H1 (cell line): ENCODE measurements around the gene CDH1. TPM values are rescaled to one million over a fixed set of nuclear protein-coding genes. Genes with fewer than 3 reads are reported as not detected.

Experiments used
- polyA plus RNA-seq, 7 experiments: library from polyadenylated mRNA; depleted of rRNA in 3 of 7; stranded (reverse) in 5 of 7; unstranded in 2 of 7; fragments of >200 nt in 5 of 7; fragments of 200-250 nt in 2 of 7; gene quantifications; 1 replicate in 5 of 7; 2 replicates in 1 of 7; 4 replicates in 1 of 7; pipeline versions ENCODE4 v1.2.1 to v1.2.3, GENCODE V29; 2011 to 2013; ENCODE audit warnings: missing spikeins in 2 of 7, mixed read lengths in 2 of 7
- total RNA-seq: library from RNA; stranded (reverse); fragmentation: NEBNext Ultra II Directional; extraction: Animal tissue kit (Norgen Biotek cat#: 25700); gene quantifications from 2 replicates; pipeline ENCODE4 v1.2.1, GENCODE V29; 2021
- TF ChIP-seq, protein P1 (sequence below): fragments of 300-600 bp; sonication (generic); IDR thresholded peaks from 2 replicates; pipeline ENCODE4 v1.7.1; 2012; ENCODE audit warnings: low read length, moderate library complexity, mild to moderate bottlenecking, inconsistent platforms; ENCODE audit not compliant: insufficient replicate concordance

The CDH1 gene
- total and polyA plus RNA-seq, 2 of the 8 experiments (the other 6 are each of a cell fraction or from before 2014, with no cell fraction given) = 133 to 265 TPM

DNA sequence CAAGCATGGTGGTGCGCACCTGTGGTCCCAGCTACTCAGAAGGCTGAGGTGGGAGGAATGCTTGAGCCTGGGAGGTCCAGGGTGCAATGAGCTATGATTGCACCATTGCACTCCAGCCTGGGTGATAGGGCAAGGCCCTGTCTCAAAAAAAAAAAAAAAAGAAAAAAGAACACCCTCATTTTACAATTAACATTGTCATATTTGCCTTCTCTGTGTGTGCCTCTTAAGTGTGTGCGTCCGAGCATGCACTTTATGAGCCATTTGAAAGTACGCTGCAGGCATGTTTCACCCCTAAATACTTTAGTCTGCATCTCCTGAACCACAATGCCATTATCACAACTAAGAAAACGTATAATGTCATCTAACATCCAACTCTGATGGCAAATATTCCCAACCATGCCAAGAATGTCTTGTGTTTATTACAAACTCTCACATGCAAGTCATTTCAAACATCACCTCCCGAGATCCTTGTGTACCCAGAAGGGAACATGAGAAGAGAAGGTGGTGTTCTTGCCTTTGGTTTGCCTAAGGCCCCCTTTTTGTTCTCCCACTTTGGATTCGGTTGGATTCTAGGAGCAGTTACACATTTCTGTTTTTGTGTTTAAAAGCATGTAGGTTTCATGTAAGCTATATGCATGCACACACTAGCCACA, 38.0 kb downstream of the CDH1 start (continued):
- TF ChIP-seq, protein P1, sequence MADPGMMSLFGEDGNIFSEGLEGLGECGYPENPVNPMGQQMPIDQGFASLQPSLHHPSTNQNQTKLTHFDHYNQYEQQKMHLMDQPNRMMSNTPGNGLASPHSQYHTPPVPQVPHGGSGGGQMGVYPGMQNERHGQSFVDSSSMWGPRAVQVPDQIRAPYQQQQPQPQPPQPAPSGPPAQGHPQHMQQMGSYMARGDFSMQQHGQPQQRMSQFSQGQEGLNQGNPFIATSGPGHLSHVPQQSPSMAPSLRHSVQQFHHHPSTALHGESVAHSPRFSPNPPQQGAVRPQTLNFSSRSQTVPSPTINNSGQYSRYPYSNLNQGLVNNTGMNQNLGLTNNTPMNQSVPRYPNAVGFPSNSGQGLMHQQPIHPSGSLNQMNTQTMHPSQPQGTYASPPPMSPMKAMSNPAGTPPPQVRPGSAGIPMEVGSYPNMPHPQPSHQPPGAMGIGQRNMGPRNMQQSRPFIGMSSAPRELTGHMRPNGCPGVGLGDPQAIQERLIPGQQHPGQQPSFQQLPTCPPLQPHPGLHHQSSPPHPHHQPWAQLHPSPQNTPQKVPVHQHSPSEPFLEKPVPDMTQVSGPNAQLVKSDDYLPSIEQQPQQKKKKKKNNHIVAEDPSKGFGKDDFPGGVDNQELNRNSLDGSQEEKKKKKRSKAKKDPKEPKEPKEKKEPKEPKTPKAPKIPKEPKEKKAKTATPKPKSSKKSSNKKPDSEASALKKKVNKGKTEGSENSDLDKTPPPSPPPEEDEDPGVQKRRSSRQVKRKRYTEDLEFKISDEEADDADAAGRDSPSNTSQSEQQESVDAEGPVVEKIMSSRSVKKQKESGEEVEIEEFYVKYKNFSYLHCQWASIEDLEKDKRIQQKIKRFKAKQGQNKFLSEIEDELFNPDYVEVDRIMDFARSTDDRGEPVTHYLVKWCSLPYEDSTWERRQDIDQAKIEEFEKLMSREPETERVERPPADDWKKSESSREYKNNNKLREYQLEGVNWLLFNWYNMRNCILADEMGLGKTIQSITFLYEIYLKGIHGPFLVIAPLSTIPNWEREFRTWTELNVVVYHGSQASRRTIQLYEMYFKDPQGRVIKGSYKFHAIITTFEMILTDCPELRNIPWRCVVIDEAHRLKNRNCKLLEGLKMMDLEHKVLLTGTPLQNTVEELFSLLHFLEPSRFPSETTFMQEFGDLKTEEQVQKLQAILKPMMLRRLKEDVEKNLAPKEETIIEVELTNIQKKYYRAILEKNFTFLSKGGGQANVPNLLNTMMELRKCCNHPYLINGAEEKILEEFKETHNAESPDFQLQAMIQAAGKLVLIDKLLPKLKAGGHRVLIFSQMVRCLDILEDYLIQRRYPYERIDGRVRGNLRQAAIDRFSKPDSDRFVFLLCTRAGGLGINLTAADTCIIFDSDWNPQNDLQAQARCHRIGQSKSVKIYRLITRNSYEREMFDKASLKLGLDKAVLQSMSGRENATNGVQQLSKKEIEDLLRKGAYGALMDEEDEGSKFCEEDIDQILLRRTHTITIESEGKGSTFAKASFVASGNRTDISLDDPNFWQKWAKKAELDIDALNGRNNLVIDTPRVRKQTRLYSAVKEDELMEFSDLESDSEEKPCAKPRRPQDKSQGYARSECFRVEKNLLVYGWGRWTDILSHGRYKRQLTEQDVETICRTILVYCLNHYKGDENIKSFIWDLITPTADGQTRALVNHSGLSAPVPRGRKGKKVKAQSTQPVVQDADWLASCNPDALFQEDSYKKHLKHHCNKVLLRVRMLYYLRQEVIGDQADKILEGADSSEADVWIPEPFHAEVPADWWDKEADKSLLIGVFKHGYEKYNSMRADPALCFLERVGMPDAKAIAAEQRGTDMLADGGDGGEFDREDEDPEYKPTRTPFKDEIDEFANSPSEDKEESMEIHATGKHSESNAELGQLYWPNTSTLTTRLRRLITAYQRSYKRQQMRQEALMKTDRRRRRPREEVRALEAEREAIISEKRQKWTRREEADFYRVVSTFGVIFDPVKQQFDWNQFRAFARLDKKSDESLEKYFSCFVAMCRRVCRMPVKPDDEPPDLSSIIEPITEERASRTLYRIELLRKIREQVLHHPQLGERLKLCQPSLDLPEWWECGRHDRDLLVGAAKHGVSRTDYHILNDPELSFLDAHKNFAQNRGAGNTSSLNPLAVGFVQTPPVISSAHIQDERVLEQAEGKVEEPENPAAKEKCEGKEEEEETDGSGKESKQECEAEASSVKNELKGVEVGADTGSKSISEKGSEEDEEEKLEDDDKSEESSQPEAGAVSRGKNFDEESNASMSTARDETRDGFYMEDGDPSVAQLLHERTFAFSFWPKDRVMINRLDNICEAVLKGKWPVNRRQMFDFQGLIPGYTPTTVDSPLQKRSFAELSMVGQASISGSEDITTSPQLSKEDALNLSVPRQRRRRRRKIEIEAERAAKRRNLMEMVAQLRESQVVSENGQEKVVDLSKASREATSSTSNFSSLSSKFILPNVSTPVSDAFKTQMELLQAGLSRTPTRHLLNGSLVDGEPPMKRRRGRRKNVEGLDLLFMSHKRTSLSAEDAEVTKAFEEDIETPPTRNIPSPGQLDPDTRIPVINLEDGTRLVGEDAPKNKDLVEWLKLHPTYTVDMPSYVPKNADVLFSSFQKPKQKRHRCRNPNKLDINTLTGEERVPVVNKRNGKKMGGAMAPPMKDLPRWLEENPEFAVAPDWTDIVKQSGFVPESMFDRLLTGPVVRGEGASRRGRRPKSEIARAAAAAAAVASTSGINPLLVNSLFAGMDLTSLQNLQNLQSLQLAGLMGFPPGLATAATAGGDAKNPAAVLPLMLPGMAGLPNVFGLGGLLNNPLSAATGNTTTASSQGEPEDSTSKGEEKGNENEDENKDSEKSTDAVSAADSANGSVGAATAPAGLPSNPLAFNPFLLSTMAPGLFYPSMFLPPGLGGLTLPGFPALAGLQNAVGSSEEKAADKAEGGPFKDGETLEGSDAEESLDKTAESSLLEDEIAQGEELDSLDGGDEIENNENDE = no peak
- TF ChIP-seq, all 59 proteins: peak for 0
